H1 (cell line): ENCODE results near the gene CLDN34. TPM values are rescaled to one million over a fixed set of nuclear protein-coding genes. Genes with fewer than 3 reads are reported as not detected.

Experiments
- CTCF ChIA-PET: fragments of 300-600 bp; sonication (Branson Sonifier 250); formaldehyde crosslinking; loops from one replicate; lab custom pipeline; 2021; ENCODE audit not compliant: partially characterized antibody; lab: Charles Lee
- POLR2A ChIA-PET: fragments of 300-600 bp; sonication (Branson Sonifier 250); formaldehyde crosslinking; loops from one replicate; lab custom pipeline; 2021; ENCODE audit warnings: inconsistent platforms; ENCODE audit not compliant: partially characterized antibody; lab: Charles Lee
- DNase-seq, 2 experiments: peaks; one replicate each; pipeline versions ENCODE4 v3.0.0 to v3.0.0-alpha.2; 2010 to 2022; ENCODE audit warnings: low spot score in 2 of 2, low read depth in 1 of 2, mixed read lengths in 1 of 2
- FAIRE-seq: peaks from 2 replicates; lab custom pipeline; 2011; peaks lifted over from hg19 to GRCh38; lab: Jason Lieb, UNC
- H2AFZ ChIP-seq: 2 replicates; pipeline ENCODE4 v1.8.1; 2012; ENCODE audit warnings: low read length, inconsistent platforms
- H2AK5ac ChIP-seq: 2 replicates; pipeline ENCODE4 v1.6.1; 2013; ENCODE audit warnings: low read depth, low read length
- H2BK120ac ChIP-seq: replicated peaks from 2 replicates; pipeline ENCODE3; 2013; ENCODE audit warnings: low read depth, low read length, inconsistent platforms
- H2BK12ac ChIP-seq: 2 replicates; pipeline ENCODE4 v1.6.1; 2013; ENCODE audit warnings: low read depth, low read length
- H2BK15ac ChIP-seq: 2 replicates; pipeline ENCODE4 v1.6.1; 2013; ENCODE audit warnings: low read length
- H2BK20ac ChIP-seq: 2 replicates; pipeline ENCODE4 v1.6.1; 2013; ENCODE audit warnings: low read length
- H2BK5ac ChIP-seq: 2 replicates; pipeline ENCODE4 v1.6.1; 2013; ENCODE audit warnings: low read depth, low read length
- H3K14ac ChIP-seq: 2 replicates; pipeline ENCODE4 v1.6.1; 2013; ENCODE audit warnings: inconsistent platforms; ENCODE audit not compliant: insufficient read length
- H3K18ac ChIP-seq: 2 replicates; pipeline ENCODE4 v1.6.1; 2013; ENCODE audit warnings: low read length; ENCODE audit errors: extremely low read depth
- H3K23ac ChIP-seq: 2 replicates; pipeline ENCODE4 v1.6.1; 2013; ENCODE audit warnings: inconsistent platforms; ENCODE audit not compliant: insufficient read length
- H3K23me2 ChIP-seq: 2 replicates; pipeline ENCODE4 v1.6.1; 2013; ENCODE audit warnings: low read depth, low read length
- H3K27ac ChIP-seq: 2 replicates; pipeline ENCODE4 v1.6.1; 2011; ENCODE audit warnings: low read depth, low read length, inconsistent platforms
- H3K27me3 ChIP-seq, 4 experiments: replicated peaks in 1 of 4; 1 replicate in 1 of 4; 2 replicates in 3 of 4; pipeline versions ENCODE4 v1.6.1 to v1.8.1; 2011 to 2013; ENCODE audit warnings: low read length in 3 of 4, mild to moderate bottlenecking in 3 of 4, inconsistent platforms in 2 of 4, mixed read lengths in 2 of 4, moderate library complexity in 1 of 4; ENCODE audit not compliant: control insufficient read depth in 3 of 4, insufficient read depth in 3 of 4; ENCODE audit errors: extremely low read depth in 1 of 4
- H3K36me3 ChIP-seq, 4 experiments: 2 replicates each; pipeline versions ENCODE4 v1.6.1 to v1.8.1; 2011 to 2013; ENCODE audit warnings: mild to moderate bottlenecking in 4 of 4, low read length in 3 of 4, moderate library complexity in 2 of 4, control low read depth in 1 of 4, inconsistent platforms in 1 of 4; ENCODE audit not compliant: insufficient read depth in 4 of 4, control insufficient read depth in 2 of 4
- H3K4ac ChIP-seq: replicated peaks from 2 replicates; pipeline ENCODE3; 2013; ENCODE audit warnings: low read length, low read depth, mixed read lengths, inconsistent platforms; ENCODE audit not compliant: insufficient read length
- H3K4me1 ChIP-seq, 4 experiments: replicated peaks in 1 of 4; 1 replicate in 1 of 4; 2 replicates in 3 of 4; pipeline versions ENCODE4 v1.6.1 to v1.8.1; 2011 to 2013; ENCODE audit warnings: low read length in 3 of 4, inconsistent platforms in 2 of 4, mixed read lengths in 1 of 4; ENCODE audit not compliant: insufficient read depth in 4 of 4, control insufficient read depth in 3 of 4
- H3K4me2 ChIP-seq, 2 experiments: 2 replicates each; pipeline versions ENCODE4 v1.6.1 to v1.8.1; 2011 to 2013; ENCODE audit warnings: low read depth in 2 of 2, low read length in 2 of 2, control low read depth in 1 of 2, inconsistent platforms in 1 of 2, mild to moderate bottlenecking in 1 of 2; ENCODE audit not compliant: insufficient read depth in 1 of 2
- H3K4me3 ChIP-seq, 4 experiments: fragments of 200-600, 300-600 bp in 1 of 4; sonication (generic), shearing (Covaris generic), sonication (Bioruptor Twin) in 1 of 4; 2 replicates each; pipeline versions ENCODE4 v1.5.1 to v1.8.1; 2011 to 2016; ENCODE audit warnings: low read length in 4 of 4, low read depth in 3 of 4, control low read depth in 2 of 4, inconsistent platforms in 2 of 4, mild to moderate bottlenecking in 2 of 4, mixed read lengths in 1 of 4, moderate library complexity in 1 of 4; ENCODE audit not compliant: insufficient read depth in 2 of 4; ENCODE audit errors: extremely low read depth in 1 of 4
- H3K56ac ChIP-seq: replicated peaks from 2 replicates; pipeline ENCODE3; 2013; ENCODE audit warnings: low read depth, mild to moderate bottlenecking, mixed read lengths, low read length, inconsistent platforms; ENCODE audit not compliant: insufficient read length
- H3K79me1 ChIP-seq: 2 replicates; pipeline ENCODE4 v1.6.1; 2013; ENCODE audit warnings: low read depth, low read length, control low read depth
- H3K79me2 ChIP-seq, 2 experiments: 2 replicates each; pipeline versions ENCODE4 v1.6.1 to v1.8.1; 2012 to 2013; ENCODE audit warnings: low read length in 2 of 2, mild to moderate bottlenecking in 2 of 2, inconsistent platforms in 1 of 2; ENCODE audit not compliant: insufficient read depth in 2 of 2, control insufficient read depth in 1 of 2
- H3K9ac ChIP-seq, 4 experiments: replicated peaks in 1 of 4; 1 replicate in 1 of 4; 2 replicates in 3 of 4; pipeline versions ENCODE4 v1.6.1 to v1.8.1; 2011 to 2013; ENCODE audit warnings: low read depth in 3 of 4, low read length in 3 of 4, control low read depth in 2 of 4, mild to moderate bottlenecking in 2 of 4, moderate library complexity in 2 of 4, inconsistent platforms in 1 of 4; ENCODE audit errors: extremely low read depth in 1 of 4
- H3K9me3 ChIP-seq, 2 experiments: 2 replicates each; pipeline versions ENCODE4 v1.6.1 to v1.8.1; 2012 to 2013; ENCODE audit warnings: mild to moderate bottlenecking in 2 of 2, moderate library complexity in 2 of 2, control low read depth in 1 of 2, inconsistent platforms in 1 of 2, low read depth in 1 of 2, low read length in 1 of 2, mixed read lengths in 1 of 2; ENCODE audit not compliant: insufficient read depth in 2 of 2
- H4K20me1 ChIP-seq, 2 experiments: replicated peaks in 1 of 2; 2 replicates each; pipeline versions ENCODE3 to v1.8.1; 2011 to 2013; ENCODE audit warnings: inconsistent platforms in 2 of 2, low read length in 2 of 2, mild to moderate bottlenecking in 1 of 2; ENCODE audit not compliant: insufficient read depth in 2 of 2, control insufficient read depth in 1 of 2
- H4K5ac ChIP-seq: 2 replicates; pipeline ENCODE4 v1.6.1; 2013; ENCODE audit warnings: low read length, low read depth, mixed read lengths, inconsistent platforms; ENCODE audit not compliant: insufficient read length
- H4K8ac ChIP-seq: 2 replicates; pipeline ENCODE4 v1.8.0; 2013; ENCODE audit warnings: mild to moderate bottlenecking, moderate library complexity, low read length, inconsistent platforms; ENCODE audit not compliant: insufficient read depth; ENCODE audit errors: extremely low read depth
- H4K91ac ChIP-seq: replicated peaks from 2 replicates; pipeline ENCODE3; 2013; ENCODE audit warnings: low read length, mixed read lengths, inconsistent platforms; ENCODE audit not compliant: insufficient read length
- ATF3 ChIP-seq: IDR thresholded peaks from 2 replicates; pipeline ENCODE4 v1.6.1; 2011; ENCODE audit warnings: low read depth, mild to moderate bottlenecking, low read length; ENCODE audit not compliant: insufficient read depth
- CBX5 ChIP-seq: fragments of 300-800, 300-1000 bp; sonication (generic); IDR thresholded peaks from 2 replicates; pipeline ENCODE4 v1.7.1; 2016; ENCODE audit warnings: antibody characterized with exemption, low read length, low read depth
- CBX8 ChIP-seq: fragments of 300-800, 300-1000 bp; sonication (generic); IDR thresholded peaks from 2 replicates; pipeline ENCODE4 v1.7.1; 2016; ENCODE audit warnings: low read depth, low read length, borderline replicate concordance
- CHD1 ChIP-seq: IDR thresholded peaks from 2 replicates; pipeline ENCODE4 v1.6.1; 2012; ENCODE audit warnings: low read depth, low read length, improper control_type of control experiment
- CHD2 ChIP-seq: IDR thresholded peaks from 2 replicates; pipeline ENCODE4 v1.6.1; 2012; ENCODE audit warnings: low read length, improper control_type of control experiment
- EP300 ChIP-seq, 2 experiments: IDR thresholded peaks; 1 replicate in 1 of 2; 2 replicates in 1 of 2; pipeline ENCODE4 v1.6.1; 2011 to 2012; ENCODE audit warnings: low read depth in 2 of 2, low read length in 2 of 2, mild to moderate bottlenecking in 2 of 2, borderline replicate concordance in 1 of 2, inconsistent platforms in 1 of 2, moderate library complexity in 1 of 2
- JUN ChIP-seq: IDR thresholded peaks from 2 replicates; pipeline ENCODE4 v1.6.1; 2011; ENCODE audit warnings: low read depth, mild to moderate bottlenecking, improper control_type of control experiment, low read length
- NRF1 ChIP-seq: IDR thresholded peaks from 2 replicates; pipeline ENCODE4 v1.6.1; 2011; ENCODE audit warnings: mild to moderate bottlenecking, low read depth, low read length, improper control_type of control experiment
- POU5F1 ChIP-seq: IDR thresholded peaks from 2 replicates; pipeline ENCODE4 v1.6.1; 2011; ENCODE audit warnings: low read depth, mild to moderate bottlenecking, low read length, moderate library complexity
- RBBP5 ChIP-seq: IDR thresholded peaks from 2 replicates; pipeline ENCODE4 v1.7.1; 2012; ENCODE audit warnings: low read depth, mild to moderate bottlenecking, inconsistent platforms, low read length, moderate library complexity, borderline replicate concordance
- TCF12 ChIP-seq: IDR thresholded peaks from 2 replicates; pipeline ENCODE4 v1.6.1; 2011; ENCODE audit warnings: low read depth, mild to moderate bottlenecking, low read length
- WGBS, 2 experiments: shearing (Covaris generic) in 1 of 2; methylation state at CpG; one replicate each; pipeline versions ENCODE4 v1.1.6 to v1.1.7; 2013 to 2015; ENCODE audit warnings: low lambda C conversion rate in 2 of 2, mixed read lengths in 2 of 2, inconsistent platforms in 1 of 2, low coverage in 1 of 2, missing lambda C conversion rate in 1 of 2; ENCODE audit not compliant: insufficient replicate concordance in 2 of 2, insufficient coverage in 1 of 2, insufficient read length in 1 of 2; ENCODE audit errors: extremely low coverage in 1 of 2, missing lambda C conversion rate in 1 of 2; 5-methylcytosine and 5-hydroxymethylcytosine counted together
- polyA plus RNA-seq, 7 experiments: library from polyadenylated mRNA; depleted of rRNA in 3 of 7; stranded (reverse) in 5 of 7; unstranded in 2 of 7; fragments of >200 nt in 5 of 7; fragments of 200-250 nt in 2 of 7; gene quantifications; 1 replicate in 5 of 7; 2 replicates in 1 of 7; 4 replicates in 1 of 7; pipeline versions ENCODE4 v1.2.1 to v1.2.3, GENCODE V29; 2011 to 2013; ENCODE audit warnings: missing spikeins in 2 of 7, mixed read lengths in 2 of 7
- total RNA-seq: library from RNA; stranded (reverse); fragmentation: NEBNext Ultra II Directional; extraction: Animal tissue kit (Norgen Biotek cat#: 25700); gene quantifications from 2 replicates; pipeline ENCODE4 v1.2.1, GENCODE V29; 2021
- TF ChIP-seq, protein P1 (sequence below): IDR thresholded peaks from 2 replicates; pipeline ENCODE4 v1.6.1; 2012; ENCODE audit warnings: low read length, inconsistent platforms

The CLDN34 gene
- total and polyA plus RNA-seq, 2 of the 8 experiments (the other 6 are each of a cell fraction or from before 2014, with no cell fraction given), result 0.26 to 0.50 TPM

- Histone ChIP-seq H3K36me3 (no peaks in the 10 kb centered on the region), H4K20me1 (no peaks in the 10 kb centered on the region), H4K8ac (no peak overlapping the region), H3K27ac (no peak overlapping the region), H3K4me1 (peaks cover 0 to 5% (median 1%) of the 10 kb centered on the region in 4 experiments; a peak in 2 of 7 replicates), H3K79me1 (no peaks in the 10 kb centered on the region), H3K56ac (no peak overlapping the region), H2AFZ (no peak overlapping the region), H3K9ac (no peak overlapping the region), H3K27me3 (no peaks in the 10 kb centered on the region), H2BK120ac (no peak overlapping the region), H3K23me2 (no peaks in the 10 kb centered on the region), H3K4me3 (no peak overlapping the region), H2BK12ac (no peak overlapping the region), H4K91ac (no peak overlapping the region), H2BK15ac (no peak overlapping the region), H2BK5ac (no peak overlapping the region), H3K14ac (no peak overlapping the region), H3K23ac (no peak overlapping the region), H3K18ac (no peak overlapping the region), H3K79me2 (no peaks in the 10 kb centered on the region), H3K4ac (no peak overlapping the region), H3K9me3 (peaks cover 0 to 2% of the 10 kb centered on the region in 2 experiments; a peak in 1 of 4 replicates), H4K5ac (no peak overlapping the region), H2BK20ac (no peak overlapping the region), H3K4me2 (no peak overlapping the region), H2AK5ac (no peak overlapping the region)
- no peak for DNase-seq
- FAIRE-seq, result no peak
- 77% methylated on average over 3 of the region's 3 CpGs; no CpG with 5 or more reads in 1 of the 2 experiments for WGBS, 2 experiments
- POLR2A ChIA-PET, result no interaction called here
- CTCF ChIA-PET, result no interaction called here
- TF ChIP-seq CHD2 (no peak), RBBP5 (no peak), NRF1 (no peak), CBX5 (no peak), CBX8 (no peak), CHD1 (no peak), TCF12 (no peak), ATF3 (no peak), JUN (no peak), POU5F1 (no peak), EP300 (IDR thresholded peaks at IDR 0.05; ENCODE audit: borderline replicate concordance in 1 of 2, low read depth in 2 of 2, low read length in 2 of 2) (no peak)
- TF ChIP-seq, protein P1, sequence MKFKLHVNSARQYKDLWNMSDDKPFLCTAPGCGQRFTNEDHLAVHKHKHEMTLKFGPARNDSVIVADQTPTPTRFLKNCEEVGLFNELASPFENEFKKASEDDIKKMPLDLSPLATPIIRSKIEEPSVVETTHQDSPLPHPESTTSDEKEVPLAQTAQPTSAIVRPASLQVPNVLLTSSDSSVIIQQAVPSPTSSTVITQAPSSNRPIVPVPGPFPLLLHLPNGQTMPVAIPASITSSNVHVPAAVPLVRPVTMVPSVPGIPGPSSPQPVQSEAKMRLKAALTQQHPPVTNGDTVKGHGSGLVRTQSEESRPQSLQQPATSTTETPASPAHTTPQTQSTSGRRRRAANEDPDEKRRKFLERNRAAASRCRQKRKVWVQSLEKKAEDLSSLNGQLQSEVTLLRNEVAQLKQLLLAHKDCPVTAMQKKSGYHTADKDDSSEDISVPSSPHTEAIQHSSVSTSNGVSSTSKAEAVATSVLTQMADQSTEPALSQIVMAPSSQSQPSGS, result no peak
Measured at GRCh38 chrX:9977635-9978034, 10.5 kb downstream of the CLDN34 start.
